ENCODE data around the gene PRKCA. TPM values are rescaled to one million over a fixed set of nuclear protein-coding genes. Genes with fewer than 3 reads are reported as not detected.
"Not testable (repeated sequence)": the region's sequence is repeated elsewhere in the genome, so short reads cannot be mapped to it uniquely, and the experiment has no call there.

PRKCA gene
- total and polyA plus RNA-seq, 2 donors (not counting 3 experiments of a cell fraction or from before 2014, with no cell fraction given), result 7.5 to 34.2 TPM

DNA sequence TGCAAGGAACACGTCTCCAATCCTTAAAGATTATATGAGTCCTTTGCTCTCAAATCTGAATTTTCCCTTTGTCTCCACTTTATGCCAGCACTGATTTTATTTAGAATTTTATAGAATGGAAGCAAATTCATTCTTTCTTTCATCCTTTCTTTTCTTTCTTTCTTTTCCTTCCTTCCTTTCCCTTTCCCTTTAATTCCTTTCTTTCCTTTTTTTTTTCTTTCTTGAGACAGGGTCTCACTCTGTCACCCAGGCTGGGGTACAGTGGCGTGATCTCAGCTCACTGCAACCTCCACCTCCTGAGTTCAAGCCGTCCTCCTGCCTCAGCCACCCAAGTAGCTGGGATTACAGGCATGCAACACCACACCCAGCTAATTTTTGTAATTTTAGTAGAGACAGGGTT lies 187.2 kb downstream of the PRKCA start:
- CTCF ChIA-PET, result interaction anchor here (0.8 to 1.2 kb wide), 2 partner anchors 14 to 17 kb away, joined by 4 read pairs; no protein-coding TSS in a partner anchor
- H3K79me2 ChIP-seq (ENCODE audit: control insufficient read depth, insufficient read depth, low read length); dilution Hi-C loops (cut with MboI; ENCODE audit: extremely low pct_ligation_motif_present, low sequenced_read_pairs); H3K9ac ChIP-seq (replicated peaks; ENCODE audit: extremely low read depth, insufficient read depth, low read length); BruUV-seq (replicated peaks); POLR2A ChIA-PET; H3K4me2 ChIP-seq (ENCODE audit: insufficient read depth, low read length); intact Hi-C loops (cut with micrococcal nuclease); H3K9me1 ChIP-seq (replicated peaks; ENCODE audit: control insufficient read depth, extremely low read depth, insufficient read depth, low read length); DNase-seq (ENCODE audit: low read depth, low spot score); H3K4me3 ChIP-seq (replicated peaks in 1 of 3; ENCODE audit: insufficient read depth in 1 of 3, low read depth in 1 of 3, low read length in 3 of 3); H3K9me3 ChIP-seq (replicated peaks; ENCODE audit: control insufficient read depth, insufficient read depth, low read length); H2AFZ ChIP-seq (ENCODE audit: low read depth, low read length); H4K20me1 ChIP-seq (replicated peaks; ENCODE audit: control insufficient read depth, extremely low read depth, insufficient read depth, low read length); H3K36me3 ChIP-seq (ENCODE audit: control insufficient read depth in 2 of 2, extremely low read depth in 1 of 2, insufficient read depth in 2 of 2, low read length in 2 of 2); H3K27ac ChIP-seq (ENCODE audit: insufficient read depth, low read depth, low read length); FAIRE-seq; H3K27me3 ChIP-seq (ENCODE audit: control insufficient read depth in 2 of 2, insufficient read depth in 2 of 2, low read length in 2 of 2): not testable (repeated sequence)
- peaks cover 21% of the 10 kb centered on the region for H3K4me1 ChIP-seq (ENCODE audit: control insufficient read depth, extremely low read depth, insufficient read depth, low read length)

DNA sequence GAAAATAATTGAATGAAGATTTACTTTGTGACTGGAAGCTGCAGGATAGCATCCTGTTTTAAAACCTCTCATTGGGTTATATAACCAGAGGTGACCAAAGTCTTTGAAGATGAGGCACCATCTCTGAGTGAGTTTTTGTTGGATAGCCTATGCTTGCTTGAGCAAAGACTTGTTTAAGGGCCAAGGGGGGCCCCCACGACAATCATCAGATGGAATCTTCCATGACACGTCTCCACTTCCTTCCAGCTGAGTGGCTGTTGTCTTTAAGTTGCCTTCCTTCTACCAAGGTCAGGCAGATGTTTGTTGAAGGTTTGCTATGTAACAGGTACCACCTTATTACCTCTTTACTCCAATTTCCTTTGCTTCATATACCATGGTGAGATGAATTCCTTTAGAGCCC lies 188.8 kb downstream of the PRKCA start:
- Histone ChIP-seq H3K9ac (replicated peaks; ENCODE audit: extremely low read depth, insufficient read depth, low read length) (no peak overlapping the region), H3K9me1 (replicated peaks; ENCODE audit: control insufficient read depth, extremely low read depth, insufficient read depth, low read length) (no peaks in the 10 kb centered on the region), H3K4me3 (replicated peaks in 1 of 3; ENCODE audit: insufficient read depth in 1 of 3, low read depth in 1 of 3, low read length in 3 of 3) (no peak overlapping the region), H3K27me3 (ENCODE audit: control insufficient read depth in 2 of 2, insufficient read depth in 2 of 2, low read length in 2 of 2) (no peaks in the 10 kb centered on the region), H3K79me2 (ENCODE audit: control insufficient read depth, insufficient read depth, low read length) (peaks cover 5% of the 10 kb centered on the region), H2AFZ (ENCODE audit: low read depth, low read length) (no peak overlapping the region), H4K20me1 (replicated peaks; ENCODE audit: control insufficient read depth, extremely low read depth, insufficient read depth, low read length) (no peaks in the 10 kb centered on the region), H3K36me3 (ENCODE audit: control insufficient read depth in 2 of 2, extremely low read depth in 1 of 2, insufficient read depth in 2 of 2, low read length in 2 of 2) (no peaks in the 10 kb centered on the region), H3K4me2 (ENCODE audit: insufficient read depth, low read length) (no peak overlapping the region), H3K9me3 (replicated peaks; ENCODE audit: control insufficient read depth, insufficient read depth, low read length) (no peaks in the 10 kb centered on the region), H3K4me1 (ENCODE audit: control insufficient read depth, extremely low read depth, insufficient read depth, low read length) (peaks cover 21% of the 10 kb centered on the region), H3K27ac (ENCODE audit: insufficient read depth, low read depth, low read length) (no peak overlapping the region)
- intact Hi-C loops (cut with micrococcal nuclease), result no loop called here
- TF ChIP-seq EZH2 (IDR thresholded peaks at IDR 0.05; ENCODE audit: borderline replicate concordance, low read depth, low read length, severe bottlenecking) (no peak), POLR2A (IDR thresholded peaks at IDR 0.05; ENCODE audit: low read depth, low read length) (no peak), GATA2 (IDR thresholded peaks at IDR 0.05; ENCODE audit: insufficient read depth, insufficient read length, low read depth, low read length) (no peak), POLR2AphosphoS5 (IDR thresholded peaks at IDR 0.05; ENCODE audit: insufficient read depth, low read depth, low read length) (no peak), JUN (IDR thresholded peaks at IDR 0.05; ENCODE audit: borderline replicate concordance, insufficient read depth, insufficient read length, low read depth) (no peak), MYC (IDR thresholded peaks at IDR 0.05; ENCODE audit: low read depth, low read length) (no peak), FOS (IDR thresholded peaks at IDR 0.05; ENCODE audit: borderline replicate concordance, insufficient read depth, low read length) (no peak)
- TF ChIP-seq, protein P1, sequence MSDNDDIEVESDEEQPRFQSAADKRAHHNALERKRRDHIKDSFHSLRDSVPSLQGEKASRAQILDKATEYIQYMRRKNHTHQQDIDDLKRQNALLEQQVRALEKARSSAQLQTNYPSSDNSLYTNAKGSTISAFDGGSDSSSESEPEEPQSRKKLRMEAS (IDR thresholded peaks at IDR 0.05; ENCODE audit: insufficient read depth, insufficient read length), result no peak
- TF ChIP-seq, protein P2, sequence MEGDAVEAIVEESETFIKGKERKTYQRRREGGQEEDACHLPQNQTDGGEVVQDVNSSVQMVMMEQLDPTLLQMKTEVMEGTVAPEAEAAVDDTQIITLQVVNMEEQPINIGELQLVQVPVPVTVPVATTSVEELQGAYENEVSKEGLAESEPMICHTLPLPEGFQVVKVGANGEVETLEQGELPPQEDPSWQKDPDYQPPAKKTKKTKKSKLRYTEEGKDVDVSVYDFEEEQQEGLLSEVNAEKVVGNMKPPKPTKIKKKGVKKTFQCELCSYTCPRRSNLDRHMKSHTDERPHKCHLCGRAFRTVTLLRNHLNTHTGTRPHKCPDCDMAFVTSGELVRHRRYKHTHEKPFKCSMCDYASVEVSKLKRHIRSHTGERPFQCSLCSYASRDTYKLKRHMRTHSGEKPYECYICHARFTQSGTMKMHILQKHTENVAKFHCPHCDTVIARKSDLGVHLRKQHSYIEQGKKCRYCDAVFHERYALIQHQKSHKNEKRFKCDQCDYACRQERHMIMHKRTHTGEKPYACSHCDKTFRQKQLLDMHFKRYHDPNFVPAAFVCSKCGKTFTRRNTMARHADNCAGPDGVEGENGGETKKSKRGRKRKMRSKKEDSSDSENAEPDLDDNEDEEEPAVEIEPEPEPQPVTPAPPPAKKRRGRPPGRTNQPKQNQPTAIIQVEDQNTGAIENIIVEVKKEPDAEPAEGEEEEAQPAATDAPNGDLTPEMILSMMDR (IDR thresholded peaks at IDR 0.05; ENCODE audit: extremely low read depth in 1 of 2, insufficient read depth in 1 of 2, low read depth in 1 of 2, low read length in 2 of 2), result no peak
- CTCF ChIA-PET, result interaction anchor here (1.5 to 1.8 kb wide), 2 partner anchors 9 to 16 kb away, joined by 4 read pairs; no protein-coding TSS in a partner anchor
- POLR2A ChIA-PET, result no interaction called here
- DNase-seq (ENCODE audit: low read depth, low spot score) (no peak), FAIRE-seq (no peak)
- dilution Hi-C loops (cut with MboI; ENCODE audit: extremely low pct_ligation_motif_present, low sequenced_read_pairs), result no loop called here
- BruUV-seq (replicated peaks), result no TSS peak

Measured in endothelial cell of umbilical vein (primary cell).